Thyroid gland (tissue), 4 donors: ENCODE results near the gene ALLC. TPM values are rescaled to one million over a fixed set of nuclear protein-coding genes. Genes with fewer than 3 reads are reported as not detected.
"Not testable (repeated sequence)": the region's sequence is repeated elsewhere in the genome, so short reads cannot be mapped to it uniquely, and the experiment has no call there.

Experiments
- DNase-seq, 2 donors: peaks; one replicate each; pipeline ENCODE4 v3.0.0-alpha.2; 2019
- H3K27ac ChIP-seq, 3 donors: fragments of 200-600 bp; sonication (generic); 1 replicate in 2 of 3; 2 replicates in 1 of 3; pipeline ENCODE4 v1.5.1; 2016 to 2019; ENCODE audit warnings: mild to moderate bottlenecking in 1 of 3, moderate library complexity in 1 of 3
- H3K27me3 ChIP-seq: fragments of 200-600 bp; sonication (generic); one replicate; pipeline ENCODE4 v1.5.1; 2019
- H3K36me3 ChIP-seq, 2 donors: fragments of 200-600 bp; sonication (generic); one replicate each; pipeline ENCODE4 v1.5.1; 2016 to 2019
- H3K4me1 ChIP-seq, 2 donors: fragments of 200-600 bp; sonication (generic); one replicate each; pipeline ENCODE4 v1.5.1; 2017 to 2019
- H3K4me3 ChIP-seq, 3 donors: fragments of 200-600 bp; sonication (generic); replicated peaks in 1 of 3; 1 replicate in 2 of 3; 2 replicates in 1 of 3; pipeline ENCODE4 v1.5.1; 2016; ENCODE audit warnings: mild to moderate bottlenecking in 1 of 3
- H3K9me3 ChIP-seq: fragments of 200-600 bp; sonication (generic); one replicate; pipeline ENCODE4 v1.5.1; 2017
- CTCF ChIP-seq, 6 experiments: fragments of 200-600 bp in 3 of 6; fragments of 450-650 bp in 3 of 6; sonication (generic) in 3 of 6; IDR thresholded peaks; one replicate each; pipeline ENCODE4 v1.5.1; 2016 to 2019; ENCODE audit warnings: antibody characterized with exemption in 6 of 6, mild to moderate bottlenecking in 2 of 6, inconsistent platforms in 1 of 6, moderate library complexity in 1 of 6
- POLR2A ChIP-seq, 2 donors: fragments of 450-650 bp; IDR thresholded peaks; one replicate each; pipeline ENCODE4 v1.6.1; 2017; ENCODE audit warnings: antibody characterized with exemption in 2 of 2, mild to moderate bottlenecking in 2 of 2, moderate library complexity in 1 of 2
- WGBS, 2 donors: methylation state at CpG; one replicate each; pipeline ENCODE4 v1.1.5; 2017; 5-methylcytosine and 5-hydroxymethylcytosine counted together
- intact Hi-C: fragments of 100-400 bp; cut with DNase I; formaldehyde crosslinking; loops from one replicate; pipeline ENCODE4 v1.15.1; 2023
- total RNA-seq, 4 donors: library from RNA; depleted of rRNA; stranded (reverse); fragments of >200 nt; gene quantifications; one replicate each; pipeline ENCODE4 v1.2.3, GENCODE V29; 2016

The ALLC gene
- total RNA-seq, 4 donors from 2014 or later, result not detected

DNA sequence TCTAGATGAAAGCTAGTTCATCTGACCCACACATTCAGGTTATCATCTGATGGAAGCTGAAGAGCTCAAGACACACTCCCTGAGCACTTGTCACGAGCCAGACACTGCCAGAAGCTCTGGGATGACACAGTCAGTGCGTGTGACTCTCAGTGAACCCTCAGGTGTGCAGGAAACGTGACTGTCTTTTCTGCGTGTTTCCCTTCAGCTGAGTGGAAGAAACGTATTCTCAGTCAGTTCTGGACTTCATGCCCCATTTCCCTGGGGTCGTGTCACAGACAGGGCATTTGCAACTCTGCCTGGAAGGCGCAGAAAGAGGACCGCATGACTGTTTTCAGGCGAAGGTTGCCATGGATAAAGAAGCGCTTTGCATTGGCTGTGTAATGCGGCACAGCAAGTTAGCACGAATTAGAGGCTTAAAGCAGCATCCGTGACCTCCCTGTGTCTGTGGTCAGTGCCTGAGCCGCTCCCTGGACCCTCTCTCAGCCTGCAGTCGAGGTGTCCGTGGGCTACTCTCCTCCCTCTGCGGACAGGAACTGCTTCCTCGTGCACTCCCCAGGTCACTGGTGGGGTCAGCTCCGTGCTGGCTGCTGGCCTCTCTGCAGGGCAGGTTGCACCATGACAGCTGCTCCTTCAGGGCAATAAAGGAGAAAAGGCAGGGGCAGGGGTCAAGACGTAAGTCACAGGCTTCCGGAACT lies 3.3 kb upstream of the ALLC start:
- intact Hi-C loops, result loop anchor here (10.0 kb wide), 1 partner anchor 100 kb away; the partner anchor contains the start of gene RNASEH1
- TF ChIP-seq CTCF (IDR thresholded peaks at IDR 0.05) (no peak), POLR2A (IDR thresholded peaks at IDR 0.05) (no peak)
- WGBS, 2 donors, result 57 to 66% methylated on average over 16 to 21 of the region's 21 CpGs

DNA sequence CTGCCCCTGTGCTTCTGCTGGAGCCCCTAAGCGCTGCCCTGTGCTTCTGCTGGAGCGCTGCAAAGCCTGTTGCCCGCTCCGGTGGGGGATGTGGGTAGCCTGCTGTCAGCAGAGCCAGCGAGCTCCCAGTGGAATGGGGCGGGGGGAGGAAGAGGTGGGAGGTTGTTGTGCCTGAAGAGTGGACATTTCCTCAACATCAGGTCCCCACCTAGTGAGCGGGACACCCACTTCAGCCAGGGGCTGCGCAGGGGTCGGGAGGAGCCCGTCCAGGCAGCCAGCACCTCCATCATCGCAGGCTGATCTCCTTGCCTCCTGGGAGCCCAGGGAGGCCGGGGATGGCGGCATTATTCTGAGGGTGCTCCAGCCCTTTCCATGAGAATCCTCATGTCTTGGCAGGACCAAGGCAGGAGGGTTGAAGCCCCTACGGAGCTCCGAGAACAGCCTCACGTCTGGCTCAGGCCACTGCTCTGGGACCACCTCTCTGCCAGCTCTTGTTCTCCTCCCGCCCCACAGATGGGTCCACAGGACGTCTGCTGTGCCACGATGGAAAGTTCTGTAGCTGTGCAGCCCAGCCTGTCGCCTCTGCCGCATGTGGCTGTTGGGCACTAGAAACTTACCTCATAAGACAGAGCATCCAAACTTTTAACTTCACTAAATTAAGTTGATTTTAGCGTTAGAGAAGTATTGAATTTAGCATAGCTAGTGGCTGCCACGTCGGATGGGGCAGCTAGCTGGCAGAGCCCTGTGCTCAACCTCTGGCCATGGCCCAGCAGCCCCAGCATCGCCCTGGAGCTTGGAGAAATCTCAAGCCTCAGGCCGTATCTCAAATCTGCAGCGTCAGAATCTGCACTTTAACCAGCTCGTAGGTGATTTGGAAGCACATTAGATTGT lies 1.9 kb upstream of the ALLC start:
- intact Hi-C loops, result loop anchor here (10.0 kb wide), 1 partner anchor 101 kb away; the partner anchor contains the start of gene RNASEH1
- Histone ChIP-seq H3K4me1 (peaks cover 0 to 15% of the 10 kb centered on the region in 2 donors), H3K27me3 (no peaks in the 10 kb centered on the region), H3K27ac (no peak overlapping the region), H3K36me3 (no peaks in the 10 kb centered on the region), H3K4me3 (no peak overlapping the region), H3K9me3 (no peaks in the 10 kb centered on the region)
- no peak for TF ChIP-seq POLR2A (IDR thresholded peaks at IDR 0.05)
- no peak for TF ChIP-seq CTCF (IDR thresholded peaks at IDR 0.05)
- 92% methylated on average over 21 to 22 of the region's 28 CpGs for WGBS, 2 donors
- no peak for DNase-seq

More for the DNA sequence above, 3.3 kb upstream of the ALLC start:
- Histone ChIP-seq H3K27ac (no peak overlapping the region), H3K4me3 (no peak overlapping the region), H3K9me3 (no peaks in the 10 kb centered on the region), H3K27me3 (no peaks in the 10 kb centered on the region), H3K4me1 (peaks cover 5 to 25% of the 10 kb centered on the region in 2 donors), H3K36me3 (no peaks in the 10 kb centered on the region)
- DNase-seq, result no peak

GRCh38 chr2:3656762-3657721 lies 958 bp upstream of the ALLC start:
- H3K4me3 ChIP-seq, result no peak overlapping the region
- H3K9me3 ChIP-seq, result no peaks in the 10 kb centered on the region
- TF ChIP-seq POLR2A (IDR thresholded peaks at IDR 0.05), result no peak
- no peak for TF ChIP-seq CTCF (IDR thresholded peaks at IDR 0.05)
- DNase-seq, result no peak
- no peaks in the 10 kb centered on the region for H3K36me3 ChIP-seq
- peaks cover 0 to 8% of the 10 kb centered on the region in 2 donors for H3K4me1 ChIP-seq
- H3K27me3 ChIP-seq, result no peaks in the 10 kb centered on the region
- H3K27ac ChIP-seq, result no peak overlapping the region
- intact Hi-C loops, result loop anchor here (10.0 kb wide), 1 partner anchor 102 kb away; the partner anchor contains the start of gene RNASEH1
- 90% methylated on average over 33 to 34 of the region's 36 CpGs for WGBS, 2 donors

DNA sequence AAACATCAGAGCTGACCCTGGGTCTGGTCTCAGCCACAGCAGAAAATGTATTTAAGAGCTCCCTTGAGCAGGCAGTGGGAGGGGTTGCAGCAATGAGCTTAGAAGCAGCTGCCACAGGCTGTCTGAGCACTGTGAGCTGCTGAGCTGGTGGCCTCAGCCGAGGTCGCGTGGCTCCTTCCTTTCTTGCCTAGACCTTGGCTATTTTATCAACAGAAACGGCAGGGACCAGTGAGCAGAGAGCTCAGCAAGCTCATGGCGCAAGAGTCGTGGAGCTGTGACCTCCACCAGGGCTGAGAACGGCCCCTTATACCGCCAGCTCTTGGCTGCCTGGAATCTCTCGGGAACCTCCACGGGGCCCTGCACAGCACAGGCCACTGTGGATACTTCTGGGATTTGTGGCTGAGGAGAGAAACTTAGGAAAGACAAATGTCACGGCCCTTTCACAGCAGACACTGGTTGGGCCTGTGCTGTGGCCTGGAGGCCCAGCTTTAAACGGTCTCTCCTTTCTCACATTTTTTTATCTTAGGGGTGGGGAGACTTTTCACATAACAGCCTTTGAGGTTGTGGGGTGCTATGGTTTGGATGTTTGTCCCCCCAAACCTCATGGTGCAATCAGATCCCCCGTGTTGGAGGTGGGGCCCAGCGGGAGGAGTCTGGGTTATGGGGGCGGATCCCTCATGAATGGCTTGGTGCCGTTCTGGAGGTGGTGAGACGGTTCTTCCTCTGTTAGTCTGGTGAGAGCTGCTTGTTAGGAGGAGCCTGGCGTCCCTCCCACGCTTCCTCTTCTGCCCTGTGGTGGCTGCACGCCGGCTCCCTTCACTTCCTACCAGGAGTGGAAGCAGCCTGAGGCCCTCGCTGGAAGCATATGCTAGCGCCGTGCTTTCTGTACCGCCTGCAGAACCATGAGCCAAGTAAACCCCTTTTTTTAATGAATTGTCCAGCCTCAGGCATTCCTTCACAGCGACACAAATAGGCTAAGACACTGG lies 1.7 kb downstream of the ALLC start:
- 72 to 75% methylated on average over 22 to 26 of the region's 26 CpGs for WGBS, 2 donors
- intact Hi-C loops, result loop anchor here (10.0 kb wide), 1 partner anchor 105 kb away; the partner anchor contains the start of gene RNASEH1
- Histone ChIP-seq H3K27me3 (no peaks in the 10 kb centered on the region), H3K9me3 (no peaks in the 10 kb centered on the region), H3K27ac (peak overlapping the region in 1 of 3 donors; percentile 28), H3K36me3 (no peaks in the 10 kb centered on the region), H3K4me1 (peaks cover 0 to 7% of the 10 kb centered on the region in 2 donors), H3K4me3 (no peak overlapping the region)
- DNase-seq, result peak; percentile 38 to 43
- TF ChIP-seq CTCF (IDR thresholded peaks at IDR 0.05) (no peak), POLR2A (IDR thresholded peaks at IDR 0.05) (no peak)

DNA sequence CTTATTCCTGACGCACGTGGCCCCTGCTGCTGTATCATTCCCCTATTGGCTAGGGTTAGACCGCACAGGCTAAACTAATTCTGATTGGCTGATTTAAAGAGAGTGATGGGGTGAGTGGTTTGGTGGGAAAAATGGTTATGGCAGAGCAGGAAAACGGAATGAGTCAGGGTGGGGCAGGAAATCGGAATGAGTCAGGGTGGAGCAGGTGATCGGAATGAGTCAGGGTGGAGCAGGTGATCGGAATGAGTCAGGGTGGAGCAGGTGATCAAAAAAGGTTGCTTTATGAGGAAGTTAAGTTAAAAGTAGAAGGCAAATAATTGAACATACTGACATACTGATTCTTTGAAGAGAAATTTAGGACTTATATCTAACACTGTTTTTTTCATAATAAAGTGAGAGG lies 2.6 kb downstream of the ALLC start:
- H3K27me3 ChIP-seq, intact Hi-C loops, H3K4me1 ChIP-seq, DNase-seq, H3K9me3 ChIP-seq, H3K4me3 ChIP-seq, H3K36me3 ChIP-seq, H3K27ac ChIP-seq: not testable (repeated sequence)
- WGBS, 2 donors, result 84 to 85% methylated on average over 7 of the region's 7 CpGs
